ENCODE data around the gene RFNG. TPM values are rescaled to one million over a fixed set of nuclear protein-coding genes. Genes with fewer than 3 reads are reported as not detected.

Gene RFNG
- total RNA-seq, 1 donor from 2014 or later, result 43.4 TPM

- Mint-ChIP-seq H3K36me3 (peaks cover 5% of the 10 kb centered on the region), H3K27ac (no peak overlapping the region), H3K9me3 (no peaks in the 10 kb centered on the region), H3K27me3 (no peaks in the 10 kb centered on the region), H3K4me3 (peak overlapping the region; percentile 83), H3K4me1 (ENCODE audit: unreplicated experiment) (peaks cover 11% of the 10 kb centered on the region)
- DNase-seq (ENCODE audit: extremely low spot score, unreplicated experiment), result no peak
- no peak for TF ChIP-seq CTCF (conservative IDR thresholded peaks at IDR 0.05)
Measured at GRCh38 chr17:82031885-82032627, 19.6 kb downstream of the RFNG start.

GRCh38 chr17:82031303-82031884 lies 20.2 kb downstream of the RFNG start, which contains the start of gene RAC3:
Gene RAC3 (plus strand): TSS chr17:82031678. CDS start chr17:82031762, 84 bp downstream.
- peaks cover 5% of the 10 kb centered on the region for H3K36me3 Mint-ChIP-seq
- H3K9me3 Mint-ChIP-seq, result no peaks in the 10 kb centered on the region
- H3K27me3 Mint-ChIP-seq, result no peaks in the 10 kb centered on the region
- no peak for TF ChIP-seq CTCF (conservative IDR thresholded peaks at IDR 0.05)
- peak within 1 kb of the TSS; percentile 88 for H3K4me3 Mint-ChIP-seq
- peak within 1 kb of the TSS; percentile 74 for H3K27ac Mint-ChIP-seq
- no peak for DNase-seq (ENCODE audit: extremely low spot score, unreplicated experiment)
- H3K4me1 Mint-ChIP-seq (ENCODE audit: unreplicated experiment), result peaks cover 11% of the 10 kb centered on the region

- peak; percentile 94 for DNase-seq (ENCODE audit: extremely low spot score, unreplicated experiment)
- Mint-ChIP-seq H3K36me3 (peaks cover 5% of the 10 kb centered on the region), H3K27ac (peak overlapping the region; percentile 74), H3K9me3 (no peaks in the 10 kb centered on the region), H3K27me3 (no peaks in the 10 kb centered on the region), H3K4me1 (ENCODE audit: unreplicated experiment) (peaks cover 11% of the 10 kb centered on the region), H3K4me3 (peak overlapping the region; percentile 88)
- TF ChIP-seq CTCF (conservative IDR thresholded peaks at IDR 0.05), result peak; percentile 93
Measured at GRCh38 chr17:82030470-82031302, 20.9 kb downstream of the RFNG start.

DNA sequence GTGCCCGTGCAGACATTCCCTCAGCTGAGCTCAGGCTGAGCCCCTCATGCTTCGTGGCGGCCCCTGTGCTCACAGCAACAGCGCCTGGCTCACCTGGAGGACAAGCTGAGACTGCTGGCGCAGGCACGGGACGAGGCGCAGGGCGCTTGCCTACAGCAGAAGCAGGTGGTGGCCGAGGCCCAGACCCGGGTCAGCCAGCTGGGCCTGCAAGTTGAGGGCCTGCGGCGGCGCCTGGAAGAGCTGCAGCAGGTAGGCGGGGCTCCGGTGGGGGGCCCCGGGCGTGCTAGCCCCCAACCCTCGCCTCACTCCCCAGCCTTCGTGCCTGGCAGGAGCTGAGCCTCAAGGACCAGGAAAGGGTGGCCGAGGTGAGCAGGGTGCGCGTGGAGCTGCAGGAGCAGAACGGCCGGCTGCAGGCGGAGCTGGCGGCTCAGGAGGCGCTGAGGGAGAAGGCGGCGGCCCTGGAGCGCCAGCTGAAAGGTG lies 21.6 kb downstream of the RFNG start:
- no peaks in the 10 kb centered on the region for H3K27me3 Mint-ChIP-seq
- TF ChIP-seq CTCF (conservative IDR thresholded peaks at IDR 0.05), result no peak
- DNase-seq (ENCODE audit: extremely low spot score, unreplicated experiment), result no peak
- peaks cover under 1% of the 10 kb centered on the region for H3K36me3 Mint-ChIP-seq
- peaks cover 6% of the 10 kb centered on the region for H3K4me1 Mint-ChIP-seq (ENCODE audit: unreplicated experiment)
- no peaks in the 10 kb centered on the region for H3K9me3 Mint-ChIP-seq
- peak overlapping the region; percentile 76 for H3K4me3 Mint-ChIP-seq
- H3K27ac Mint-ChIP-seq, result no peak overlapping the region

GRCh38 chr17:82029391-82029790 lies 22.2 kb downstream of the RFNG start:
- no peaks in the 10 kb centered on the region for H3K36me3 Mint-ChIP-seq
- TF ChIP-seq CTCF (conservative IDR thresholded peaks at IDR 0.05), result no peak
- peaks cover 4% of the 10 kb centered on the region for H3K4me1 Mint-ChIP-seq (ENCODE audit: unreplicated experiment)
- peak overlapping the region; percentile 76 for H3K4me3 Mint-ChIP-seq
- DNase-seq (ENCODE audit: extremely low spot score, unreplicated experiment), result no peak
- H3K27me3 Mint-ChIP-seq, result no peaks in the 10 kb centered on the region
- no peaks in the 10 kb centered on the region for H3K9me3 Mint-ChIP-seq
- H3K27ac Mint-ChIP-seq, result no peak overlapping the region
